Endothelial cell of umbilical vein (primary cell): ENCODE results near the gene DLL4. TPM values are rescaled to one million over a fixed set of nuclear protein-coding genes. Genes with fewer than 3 reads are reported as not detected.

Experiments
- BruUV-seq: library from RNA; stranded (reverse); fragments of 400-500 nt; replicated peaks from 2 replicates; lab custom pipeline; 2021; lab: Mats Ljungman, UMichigan
- CTCF ChIA-PET: fragments of 300-600, 350-600 bp; sonication (Branson Sonifier 250); formaldehyde crosslinking; loops from one replicate; lab custom pipeline; 2021; ENCODE audit warnings: antibody characterized with exemption, inconsistent platforms; lab: Charles Lee
- POLR2A ChIA-PET: fragments of 300-600, 350-600 bp; sonication (Branson Sonifier 250); formaldehyde crosslinking; loops from one replicate; lab custom pipeline; 2021; ENCODE audit warnings: antibody characterized with exemption, inconsistent platforms; lab: Charles Lee
- DNase-seq: peaks from one replicate; pipeline ENCODE4 v3.0.0-alpha.2; 2011; ENCODE audit warnings: low read depth, low spot score
- FAIRE-seq: peaks from 2 replicates; lab custom pipeline; 2011; peaks lifted over from hg19 to GRCh38; lab: Jason Lieb, UNC
- H2AFZ ChIP-seq: 2 replicates; pipeline ENCODE4 v1.6.0; 2012; ENCODE audit warnings: low read depth, low read length, control low read depth, inconsistent platforms
- H3K27ac ChIP-seq: 2 replicates; pipeline ENCODE4 v1.5.1; 2011; ENCODE audit warnings: low read depth, mild to moderate bottlenecking, control low read depth, low read length, moderate library complexity; ENCODE audit not compliant: insufficient read depth
- H3K27me3 ChIP-seq, 2 experiments: 2 replicates each; pipeline versions ENCODE4 v1.6.0 to v1.6.1; 2011; ENCODE audit warnings: low read length in 2 of 2, mixed read lengths in 1 of 2; ENCODE audit not compliant: control insufficient read depth in 2 of 2, insufficient read depth in 2 of 2
- H3K36me3 ChIP-seq, 2 experiments: 2 replicates in 1 of 2; 3 replicates in 1 of 2; pipeline ENCODE4 v1.5.1; 2011; ENCODE audit warnings: low read length in 2 of 2, mild to moderate bottlenecking in 1 of 2, moderate library complexity in 1 of 2; ENCODE audit not compliant: control insufficient read depth in 2 of 2, insufficient read depth in 2 of 2; ENCODE audit errors: extremely low read depth in 1 of 2
- H3K4me1 ChIP-seq: 3 replicates; pipeline ENCODE4 v1.5.1; 2011; ENCODE audit warnings: mild to moderate bottlenecking, low read length; ENCODE audit not compliant: control insufficient read depth, insufficient read depth; ENCODE audit errors: extremely low read depth
- H3K4me2 ChIP-seq: 2 replicates; pipeline ENCODE4 v1.6.1; 2011; ENCODE audit warnings: low read length, control low read depth, mixed read lengths; ENCODE audit not compliant: insufficient read depth
- H3K4me3 ChIP-seq, 3 experiments: fragments of 200-600 bp in 1 of 3; sonication (generic), shearing (Covaris generic) in 1 of 3; replicated peaks in 1 of 3; 2 replicates each; pipeline ENCODE4 v1.5.1; 2011 to 2016; ENCODE audit warnings: control low read depth in 3 of 3, low read length in 3 of 3, mild to moderate bottlenecking in 2 of 3, inconsistent platforms in 1 of 3, low read depth in 1 of 3, moderate library complexity in 1 of 3; ENCODE audit not compliant: insufficient read depth in 1 of 3
- H3K79me2 ChIP-seq: 2 replicates; pipeline ENCODE4 v1.6.0; 2012; ENCODE audit warnings: low read length, inconsistent platforms; ENCODE audit not compliant: control insufficient read depth, insufficient read depth
- H3K9ac ChIP-seq: replicated peaks from 2 replicates; pipeline ENCODE3; 2011; ENCODE audit warnings: low read length, control low read depth; ENCODE audit not compliant: insufficient read depth; ENCODE audit errors: extremely low read depth
- H3K9me1 ChIP-seq: replicated peaks from 3 replicates; pipeline ENCODE4 v1.6.0; 2011; ENCODE audit warnings: mild to moderate bottlenecking, low read length; ENCODE audit not compliant: control insufficient read depth, insufficient read depth; ENCODE audit errors: extremely low read depth
- H3K9me3 ChIP-seq: replicated peaks from 2 replicates; pipeline ENCODE4 v1.5.1; 2012; ENCODE audit warnings: low read length, inconsistent platforms; ENCODE audit not compliant: control insufficient read depth, insufficient read depth
- H4K20me1 ChIP-seq: replicated peaks from 2 replicates; pipeline ENCODE3; 2011; ENCODE audit warnings: mild to moderate bottlenecking, low read length; ENCODE audit not compliant: control insufficient read depth, insufficient read depth; ENCODE audit errors: extremely low read depth
- CTCF ChIP-seq, 2 donors: IDR thresholded peaks; 1 replicate in 1 of 2; 2 replicates in 1 of 2; pipeline ENCODE4 v1.5.1; 2011; ENCODE audit warnings: low read length in 2 of 2, mild to moderate bottlenecking in 2 of 2, moderate library complexity in 2 of 2, control low read depth in 1 of 2, inconsistent platforms in 1 of 2, low read depth in 1 of 2; ENCODE audit not compliant: insufficient read depth in 1 of 2; ENCODE audit errors: extremely low read depth in 1 of 2
- EZH2 ChIP-seq: IDR thresholded peaks from 2 replicates; pipeline ENCODE4 v1.6.1; 2012; ENCODE audit warnings: borderline replicate concordance, low read depth, mild to moderate bottlenecking, moderate library complexity, low read length, inconsistent platforms; ENCODE audit not compliant: severe bottlenecking
- FOS ChIP-seq: IDR thresholded peaks from 2 replicates; pipeline ENCODE4 v1.6.1; 2011; ENCODE audit warnings: mild to moderate bottlenecking, low read length, moderate library complexity, borderline replicate concordance; ENCODE audit not compliant: insufficient read depth
- GATA2 ChIP-seq: IDR thresholded peaks from 2 replicates; pipeline ENCODE4 v1.7.0; 2011; ENCODE audit warnings: low read depth, mild to moderate bottlenecking, moderate library complexity, mixed read lengths, low read length; ENCODE audit not compliant: insufficient read length, insufficient read depth
- JUN ChIP-seq: IDR thresholded peaks from 2 replicates; pipeline ENCODE4 v1.6.1; 2011; ENCODE audit warnings: borderline replicate concordance, low read depth; ENCODE audit not compliant: insufficient read length, insufficient read depth
- MAX ChIP-seq: IDR thresholded peaks from 2 replicates; pipeline ENCODE4 v1.6.1; 2011; ENCODE audit not compliant: insufficient read depth, insufficient read length
- MYC ChIP-seq: IDR thresholded peaks from one replicate; pipeline ENCODE4 v1.6.1; 2011; ENCODE audit warnings: mild to moderate bottlenecking, low read depth, low read length
- POLR2A ChIP-seq: IDR thresholded peaks from 2 replicates; pipeline ENCODE4 v1.6.1; 2012; ENCODE audit warnings: low read depth, mild to moderate bottlenecking, control low read depth, low read length
- POLR2AphosphoS5 ChIP-seq: IDR thresholded peaks from 2 replicates; pipeline ENCODE4 v1.6.1; 2012; ENCODE audit warnings: low read depth, mild to moderate bottlenecking, control low read depth, low read length, moderate library complexity; ENCODE audit not compliant: insufficient read depth
- dilution Hi-C: fragments of 300-500 bp; cut with MboI; formaldehyde crosslinking; loops from one replicate; pipeline ENCODE4 v1.15.0; 2019; ENCODE audit warnings: low sequenced_read_pairs; ENCODE audit not compliant: extremely low pct_ligation_motif_present
- intact Hi-C: fragments of 100-400 bp; cut with micrococcal nuclease; formaldehyde crosslinking; loops from one replicate; pipeline ENCODE4 v1.10.0; 2022
- polyA plus RNA-seq, 4 experiments: library from polyadenylated mRNA; depleted of rRNA in 3 of 4; stranded (reverse) in 3 of 4; unstranded in 1 of 4; fragments of >200 nt; gene quantifications; 2 replicates each; pipeline versions ENCODE4 v1.2.1 to v1.2.3, GENCODE V29; 2011 to 2012; ENCODE audit warnings: missing spikeins in 1 of 4
- total RNA-seq: library from RNA; stranded (reverse); gene quantifications from 2 replicates; pipeline ENCODE4 v1.2.3, GENCODE V29; 2021

Gene DLL4
- total and polyA plus RNA-seq, 2 donors (not counting 3 experiments of a cell fraction or from before 2014, with no cell fraction given), result 55.2 to 57.8 TPM

- intact Hi-C loops (loop anchor here (10.0 kb wide), 1 partner anchor 165 kb away; the partner anchor contains the start of gene INO80), dilution Hi-C loops (no loop called here)
- H3K4me1 ChIP-seq, result peaks cover 10% of the 10 kb centered on the region
- DNase-seq, result no peak
- H2AFZ ChIP-seq, result no peak overlapping the region
- TF ChIP-seq FOS (no peak), POLR2A (no peak), CTCF (IDR thresholded peaks at IDR 0.05; ENCODE audit: extremely low read depth in 1 of 2, insufficient read depth in 1 of 2, low read depth in 1 of 2, low read length in 2 of 2) (no peak), EZH2 (no peak), MAX (no peak), GATA2 (no peak), MYC (no peak), JUN (no peak), POLR2AphosphoS5 (no peak)
- H3K9me1 ChIP-seq, result no peaks in the 10 kb centered on the region
- CTCF ChIA-PET, result interaction anchor here (1.8 to 9.3 kb wide), 2 partner anchors 8 to 19 kb away, joined by 5 to 101 read pairs; no protein-coding TSS in a partner anchor
- H3K79me2 ChIP-seq, result no peaks in the 10 kb centered on the region
- BruUV-seq, result no TSS peak
- H3K9ac ChIP-seq, result no peak overlapping the region
- H3K27me3 ChIP-seq, result no peaks in the 10 kb centered on the region
- H3K9me3 ChIP-seq, result no peaks in the 10 kb centered on the region
- H4K20me1 ChIP-seq, result no peaks in the 10 kb centered on the region
- FAIRE-seq, result no peak
- H3K4me3 ChIP-seq, result no peak overlapping the region
- POLR2A ChIA-PET, result no interaction called here
- no peak overlapping the region for H3K4me2 ChIP-seq
- no peaks in the 10 kb centered on the region for H3K36me3 ChIP-seq
- H3K27ac ChIP-seq, result no peak overlapping the region
Measured at GRCh38 chr15:40949756-40950207, 20.6 kb downstream of the DLL4 start.
